GM12878 (cell line): Measurements from ENCODE around the gene CYYR1. TPM values are rescaled to one million over a fixed set of nuclear protein-coding genes. Genes with fewer than 3 reads are reported as not detected.

Experiments
- ATAC-seq: fragments of 200-7000 bp; cut with Tn5 transposase; 3 replicates; pipeline ENCODE4 v1.9.1; 2020; ENCODE audit warnings: mild to moderate bottlenecking, moderate library complexity
- BruUV-seq: library from RNA; stranded (reverse); fragments of 400-500 nt; replicated peaks from 2 replicates; lab custom pipeline; 2021; lab: Mats Ljungman, UMichigan
- CTCF ChIA-PET: fragments of 300-600 bp; sonication (Branson Sonifier 250); formaldehyde crosslinking; extraction: SDS; loops from one replicate; lab custom pipeline; 2021; ENCODE audit warnings: inconsistent platforms; lab: Yijun Ruan, JAX
- POLR2A ChIA-PET: fragments of 350-600 bp; formaldehyde crosslinking; extraction: SDS; loops from one replicate; lab custom pipeline; 2021; ENCODE audit warnings: inconsistent platforms; lab: Charles Lee
- RAD21 ChIA-PET: fragments of 300-600 bp; sonication (Branson Sonifier 250); formaldehyde crosslinking; loops from one replicate; lab custom pipeline; 2023; ENCODE audit warnings: antibody characterized with exemption; ENCODE audit not compliant: unreplicated experiment; lab: Charles Lee
- SMC1A ChIA-PET: fragments of 300-600 bp; sonication (Branson Sonifier 250); formaldehyde crosslinking; loops from one replicate; lab custom pipeline; 2023; ENCODE audit not compliant: unreplicated experiment, uncharacterized antibody; lab: Charles Lee
- DNase-seq: peaks from one replicate; pipeline ENCODE4 v3.0.0-alpha.2; 2011; ENCODE audit warnings: low read depth, low spot score
- FAIRE-seq: peaks from 3 replicates; lab custom pipeline; 2011; peaks lifted over from hg19 to GRCh38; lab: Jason Lieb, UNC
- H2AFZ ChIP-seq: 2 replicates; pipeline ENCODE4 v1.6.0; 2011; ENCODE audit warnings: low read depth, low read length, control low read depth; ENCODE audit not compliant: control insufficient read depth
- H3K27ac ChIP-seq: 2 replicates; pipeline ENCODE4 v1.5.1; 2011; ENCODE audit warnings: control low read depth; ENCODE audit not compliant: control insufficient read depth, insufficient read depth
- H3K27me3 ChIP-seq, 2 experiments: replicated peaks in 1 of 2; 2 replicates each; pipeline versions ENCODE4 v1.6.0 to v1.6.1; 2011; ENCODE audit warnings: low read length in 1 of 2; ENCODE audit not compliant: control insufficient read depth in 2 of 2, insufficient read depth in 2 of 2
- H3K36me3 ChIP-seq, 2 experiments: 2 replicates each; pipeline ENCODE4 v1.5.1; 2011; ENCODE audit warnings: low read length in 1 of 2; ENCODE audit not compliant: control insufficient read depth in 2 of 2, insufficient read depth in 2 of 2
- H3K4me1 ChIP-seq: 2 replicates; pipeline ENCODE4 v1.6.1; 2011; ENCODE audit warnings: mild to moderate bottlenecking, low read length, moderate library complexity, mixed read lengths; ENCODE audit not compliant: control insufficient read depth, insufficient read depth
- H3K4me2 ChIP-seq: 2 replicates; pipeline ENCODE4 v1.6.0; 2011; ENCODE audit warnings: control low read depth; ENCODE audit not compliant: control insufficient read depth, insufficient read depth
- H3K4me3 ChIP-seq: fragments of 200-600 bp; sonication (generic); 2 replicates; pipeline ENCODE4 v1.5.1; 2016
- H3K79me2 ChIP-seq: 2 replicates; pipeline ENCODE4 v1.6.0; 2011; ENCODE audit warnings: low read length; ENCODE audit not compliant: control insufficient read depth, insufficient read depth
- H3K9ac ChIP-seq: 2 replicates; pipeline ENCODE4 v1.8.0; 2011; ENCODE audit warnings: low read length, control low read depth, mixed read lengths; ENCODE audit not compliant: control insufficient read depth, insufficient read depth
- H3K9me3 ChIP-seq: replicated peaks from 3 replicates; pipeline ENCODE4 v1.5.1; 2011; ENCODE audit warnings: mild to moderate bottlenecking, low read length; ENCODE audit not compliant: control insufficient read depth, insufficient read depth
- H4K20me1 ChIP-seq: 2 replicates; pipeline ENCODE4 v1.6.0; 2011; ENCODE audit not compliant: control insufficient read depth, insufficient read depth
- BCLAF1 ChIP-seq: fragments of 450-650 bp; IDR thresholded peaks from 2 replicates; pipeline ENCODE4 v1.6.1; 2017; ENCODE audit warnings: antibody characterized with exemption, mild to moderate bottlenecking, moderate library complexity
- CBX5 ChIP-seq: sonication (generic); IDR thresholded peaks from 2 replicates; pipeline ENCODE4 v1.6.1; 2016; ENCODE audit warnings: low read depth, moderate library complexity, mild to moderate bottlenecking, inconsistent platforms
- CREM ChIP-seq: IDR thresholded peaks from 2 replicates; pipeline ENCODE4 v1.6.1; 2014; ENCODE audit warnings: antibody characterized with exemption, low read depth
- MXI1 ChIP-seq: fragments of 150-350 bp; IDR thresholded peaks from 2 replicates; pipeline ENCODE4 v1.6.1; 2011; ENCODE audit warnings: low read depth, mild to moderate bottlenecking, inconsistent platforms, low read length, improper control_type of control experiment
- in situ Hi-C: fragments of 300-500 bp; cut with MboI; formaldehyde crosslinking; loops from 9 replicates; pipeline ENCODE4 v1.14.3; 2018; ENCODE audit warnings: mixed read lengths
- intact Hi-C: fragments of 100-400 bp; cut with micrococcal nuclease; formaldehyde crosslinking; loops from one replicate; pipeline ENCODE4 v1.14.2; 2022; ENCODE audit not compliant: unreplicated experiment
- polyA plus RNA-seq, 11 experiments: library from polyadenylated mRNA; depleted of rRNA in 4 of 11; unstranded in 6 of 11; stranded (reverse) in 5 of 11; fragments of >200 nt; fragmentation: Nextera tagmentation in 4 of 11; fragmentation: Illumina TruSeq in 1 of 11; extraction: Ambion mirVana in 4 of 11; extraction: Trizol in 1 of 11; gene quantifications; 1 replicate in 1 of 11; 2 replicates in 10 of 11; pipeline versions ENCODE4 v1.2.1 to v1.2.3, GENCODE V29; 2011 to 2016; ENCODE audit warnings: inconsistent platforms in 2 of 11, missing spikeins in 2 of 11, low read depth in 1 of 11
- total RNA-seq, 4 experiments: library from RNA; depleted of rRNA in 3 of 4; stranded (reverse); fragments of >200 nt in 3 of 4; fragmentation: Illumina TruSeq in 1 of 4; extraction: Trizol in 1 of 4; gene quantifications; 2 replicates each; pipeline versions ENCODE4 v1.2.1 to v1.2.3, GENCODE V29; 2013 to 2021
- TF ChIP-seq, protein P1 (sequence below): fragments of 450-650 bp; IDR thresholded peaks from 2 replicates; pipeline ENCODE4 v1.6.1; 2016; ENCODE audit warnings: mild to moderate bottlenecking, moderate library complexity, borderline replicate concordance

CYYR1 gene
- total and polyA plus RNA-seq, 10 of the 15 experiments (the other 5 are each of a cell fraction or from before 2014, with no cell fraction given), result 0.11 to 0.13 TPM; not detected in 8

DNA sequence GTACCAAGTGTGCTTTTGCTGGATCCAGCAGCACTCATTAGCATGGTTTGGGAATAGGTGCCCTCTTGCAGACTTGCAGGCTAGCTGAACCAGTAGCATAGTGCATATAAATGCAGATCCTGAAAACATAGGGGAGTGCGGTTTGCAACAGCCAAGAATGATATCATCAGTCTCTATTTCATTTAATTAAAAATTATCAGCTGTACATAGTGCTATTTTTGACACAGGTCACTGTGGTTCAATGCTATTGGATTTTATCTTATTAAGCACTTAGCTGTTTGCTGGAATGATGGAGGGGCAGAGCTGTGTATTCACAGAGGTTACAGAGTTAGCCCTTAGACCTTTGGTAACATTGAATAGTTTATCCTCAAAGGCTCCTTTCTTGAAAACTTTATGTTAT, 43.6 kb downstream of the CYYR1 start (continued):
- TF ChIP-seq, protein P1, sequence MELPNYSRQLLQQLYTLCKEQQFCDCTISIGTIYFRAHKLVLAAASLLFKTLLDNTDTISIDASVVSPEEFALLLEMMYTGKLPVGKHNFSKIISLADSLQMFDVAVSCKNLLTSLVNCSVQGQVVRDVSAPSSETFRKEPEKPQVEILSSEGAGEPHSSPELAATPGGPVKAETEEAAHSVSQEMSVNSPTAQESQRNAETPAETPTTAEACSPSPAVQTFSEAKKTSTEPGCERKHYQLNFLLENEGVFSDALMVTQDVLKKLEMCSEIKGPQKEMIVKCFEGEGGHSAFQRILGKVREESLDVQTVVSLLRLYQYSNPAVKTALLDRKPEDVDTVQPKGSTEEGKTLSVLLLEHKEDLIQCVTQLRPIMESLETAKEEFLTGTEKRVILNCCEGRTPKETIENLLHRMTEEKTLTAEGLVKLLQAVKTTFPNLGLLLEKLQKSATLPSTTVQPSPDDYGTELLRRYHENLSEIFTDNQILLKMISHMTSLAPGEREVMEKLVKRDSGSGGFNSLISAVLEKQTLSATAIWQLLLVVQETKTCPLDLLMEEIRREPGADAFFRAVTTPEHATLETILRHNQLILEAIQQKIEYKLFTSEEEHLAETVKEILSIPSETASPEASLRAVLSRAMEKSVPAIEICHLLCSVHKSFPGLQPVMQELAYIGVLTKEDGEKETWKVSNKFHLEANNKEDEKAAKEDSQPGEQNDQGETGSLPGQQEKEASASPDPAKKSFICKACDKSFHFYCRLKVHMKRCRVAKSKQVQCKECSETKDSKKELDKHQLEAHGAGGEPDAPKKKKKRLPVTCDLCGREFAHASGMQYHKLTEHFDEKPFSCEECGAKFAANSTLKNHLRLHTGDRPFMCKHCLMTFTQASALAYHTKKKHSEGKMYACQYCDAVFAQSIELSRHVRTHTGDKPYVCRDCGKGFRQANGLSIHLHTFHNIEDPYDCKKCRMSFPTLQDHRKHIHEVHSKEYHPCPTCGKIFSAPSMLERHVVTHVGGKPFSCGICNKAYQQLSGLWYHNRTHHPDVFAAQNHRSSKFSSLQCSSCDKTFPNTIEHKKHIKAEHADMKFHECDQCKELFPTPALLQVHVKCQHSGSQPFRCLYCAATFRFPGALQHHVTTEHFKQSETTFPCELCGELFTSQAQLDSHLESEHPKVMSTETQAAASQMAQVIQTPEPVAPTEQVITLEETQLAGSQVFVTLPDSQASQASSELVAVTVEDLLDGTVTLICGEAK, result no peak

- in situ Hi-C loops (no loop called here), intact Hi-C loops (no loop called here)
- ChIA-PET POLR2A (no interaction called here), RAD21 (no interaction called here), CTCF (no interaction called here), SMC1A (no interaction called here)
- no peak for ATAC-seq
- Histone ChIP-seq H3K27ac (no peak overlapping the region), H3K9me3 (no peaks in the 10 kb centered on the region), H3K4me2 (no peak overlapping the region), H4K20me1 (no peaks in the 10 kb centered on the region), H3K9ac (no peak overlapping the region), H2AFZ (no peak overlapping the region), H3K4me3 (no peak overlapping the region), H3K79me2 (no peaks in the 10 kb centered on the region), H3K4me1 (no peaks in the 10 kb centered on the region), H3K27me3 (no peaks in the 10 kb centered on the region), H3K36me3 (no peaks in the 10 kb centered on the region)
- no peak for DNase-seq
- BruUV-seq, result no TSS peak
- FAIRE-seq, result no peak
- TF ChIP-seq BCLAF1 (no peak), CBX5 (no peak), MXI1 (no peak), CREM (no peak)
Observed at GRCh38 chr21:26528882-26529281, 44.2 kb downstream of the CYYR1 start.
